GM20000 (cell line): ENCODE measurements around the gene SHF.
A peak's percentile ranks its signal among the peaks of the same experiment; 100 is the strongest.

Experiments used
- DNase-seq: peaks from one replicate; pipeline ENCODE4 v3.0.0; 2012; ENCODE audit warnings: low spot score
- CTCF ChIP-seq: IDR thresholded peaks from 2 replicates; pipeline ENCODE4 v1.5.1; 2012; ENCODE audit warnings: mild to moderate bottlenecking, control low read depth; ENCODE audit errors: extremely low read depth, missing control alignments

Gene SHF

GRCh38 chr15:45203182-45203581, 15.4 kb upstream of the SHF start:
- TF ChIP-seq CTCF: no peak
- no peak for DNase-seq

- no peak for DNase-seq
- no peak for TF ChIP-seq CTCF
Observed at GRCh38 chr15:45201869-45202268, 14.1 kb upstream of the SHF start.

- no peak for DNase-seq
- TF ChIP-seq CTCF: no peak
Observed at GRCh38 chr15:45201557-45201859, 13.7 kb upstream of the SHF start.

- no peak for TF ChIP-seq CTCF
- DNase-seq: no peak
Observed at GRCh38 chr15:45200799-45201556, 13.2 kb upstream of the SHF start.

GRCh38 chr15:45200001-45200798, 12.4 kb upstream of the SHF start:
- DNase-seq: peak; percentile 79
- TF ChIP-seq CTCF: no peak

- no peak for DNase-seq
- no peak for TF ChIP-seq CTCF
Observed at GRCh38 chr15:45199136-45199810, 11.5 kb upstream of the SHF start.

GRCh38 chr15:45198337-45199135, 10.8 kb upstream of the SHF start:
- peak; percentile 87 for DNase-seq
- peak; percentile 65 for TF ChIP-seq CTCF
